ENCODE results near the gene PHOSPHO1.

GRCh38 chr17:49224997-49225337 lies 5.6 kb downstream of the PHOSPHO1 start:
- TF ChIP-seq CTCF (IDR thresholded peaks at IDR 0.05; ENCODE audit: insufficient read depth, low read length) (no peak), GABPA (IDR thresholded peaks at IDR 0.05; ENCODE audit: low read depth) (no peak), REST (IDR thresholded peaks at IDR 0.05; ENCODE audit: insufficient replicate concordance, low read depth) (no peak), POLR2AphosphoS5 (IDR thresholded peaks at IDR 0.05; ENCODE audit: low read depth) (no peak), SPI1 (IDR thresholded peaks at IDR 0.05; ENCODE audit: borderline replicate concordance, low read depth) (no peak)
